Upper lobe of left lung (tissue), 6 donors: ENCODE measurements around the gene RGL1. TPM values are rescaled to one million over a fixed set of nuclear protein-coding genes. Genes with fewer than 3 reads are reported as not detected.
A peak's percentile ranks its signal among the peaks of the same experiment; 100 is the strongest.

Source experiments
- ATAC-seq, 2 donors: fragments of 200-7000 bp; cut with Tn5 transposase; one replicate each; pipeline ENCODE4 v1.9.1; 2022; ENCODE audit warnings: mild to moderate bottlenecking in 2 of 2, moderate library complexity in 2 of 2; ENCODE audit not compliant: low FRiP score in 2 of 2
- DNase-seq, 2 donors: peaks; one replicate each; pipeline ENCODE4 v3.0.0-alpha.2; 2019 to 2020
- H3K27ac ChIP-seq, 4 donors: fragments of 200-600 bp; sonication (generic); one replicate each; pipeline ENCODE4 v1.5.1; 2016 to 2019
- H3K27me3 ChIP-seq, 4 donors: fragments of 200-600 bp; sonication (generic); one replicate each; pipeline ENCODE4 v1.5.1; 2017 to 2019
- H3K36me3 ChIP-seq, 4 donors: fragments of 200-600 bp; sonication (generic); one replicate each; pipeline ENCODE4 v1.5.1; 2016 to 2019
- H3K4me1 ChIP-seq, 4 donors: fragments of 200-600 bp; sonication (generic); one replicate each; pipeline ENCODE4 v1.5.1; 2018 to 2019
- H3K4me3 ChIP-seq, 4 donors: fragments of 200-600 bp; sonication (generic); one replicate each; pipeline ENCODE4 v1.5.1; 2017 to 2019; ENCODE audit warnings: mild to moderate bottlenecking in 2 of 4, moderate library complexity in 1 of 4
- H3K9me3 ChIP-seq, 4 donors: fragments of 200-600 bp; sonication (generic); one replicate each; pipeline ENCODE4 v1.5.1; 2018 to 2019
- EP300 ChIP-seq, 4 donors: sonication (generic); formaldehyde crosslinking; IDR thresholded peaks; one replicate each; pipeline ENCODE4 v1.5.1; 2017; ENCODE audit warnings: antibody characterized with exemption in 4 of 4, control low read depth in 2 of 4
- POLR2A ChIP-seq, 4 donors: fragments of 450-650 bp; IDR thresholded peaks; one replicate each; pipeline ENCODE4 v1.5.1; 2016 to 2017; ENCODE audit warnings: antibody characterized with exemption in 4 of 4, mild to moderate bottlenecking in 2 of 4
- POLR2AphosphoS5 ChIP-seq, 2 donors: sonication (generic); formaldehyde crosslinking; IDR thresholded peaks; one replicate each; pipeline ENCODE4 v1.5.1; 2017; ENCODE audit warnings: antibody characterized with exemption in 2 of 2
- WGBS, 2 donors: methylation state at CpG; one replicate each; pipeline ENCODE4 v1.1.5; 2017 to 2018; 5-methylcytosine and 5-hydroxymethylcytosine counted together
- total RNA-seq, 6 donors: library from RNA; depleted of rRNA in 4 of 6; stranded (reverse); fragments of >200 nt in 4 of 6; gene quantifications; one replicate each; pipeline versions ENCODE4 v1.1.0 to v1.2.1, GENCODE V29; 2016 to 2021
- TF ChIP-seq, protein P1 (sequence below), 6 experiments: fragments of 450-650 bp in 4 of 6; fragments of 200-600 bp in 2 of 6; sonication (generic) in 2 of 6; IDR thresholded peaks; one replicate each; pipeline ENCODE4 v1.5.1; 2016 to 2019; ENCODE audit warnings: antibody characterized with exemption in 6 of 6
- donor health status: DM: no; HTN: no; CAD: no; lungs with moderate emphysema.
- donor health status: DM: no; HTN: yes; CAD: no; lungs with severe emphysema.

Gene RGL1
- total RNA-seq, 6 donors from 2014 or later: 24.1 to 38.9 (median 26.7) TPM

DNA sequence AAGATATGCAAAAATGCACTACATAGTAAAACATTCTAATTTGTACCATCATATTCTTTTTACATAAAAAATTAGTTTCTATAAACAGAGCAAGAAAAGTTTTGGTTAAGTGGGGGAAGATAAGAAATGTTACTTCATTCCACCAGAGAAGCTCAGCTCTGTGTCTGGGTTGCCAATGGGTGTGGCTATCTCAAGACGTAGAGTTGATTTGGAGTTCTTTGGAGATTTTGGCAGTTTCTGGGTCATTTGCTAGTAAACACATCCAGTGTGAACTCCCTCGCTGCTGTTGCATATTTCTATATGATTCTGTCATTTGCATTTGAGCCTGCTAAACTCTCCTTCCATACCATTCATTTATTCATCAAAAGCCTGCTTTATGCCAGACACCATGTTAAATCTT lies 7.2 kb downstream of the RGL1 start:
- Histone ChIP-seq H3K27ac (peak overlapping the region in 2 of 4 donors; percentile 2 to 17), H3K36me3 (no peaks in the 10 kb centered on the region), H3K9me3 (no peaks in the 10 kb centered on the region), H3K4me1 (peaks cover 50 to 75% (median 65%) of the 10 kb centered on the region in 4 donors), H3K4me3 (no peak overlapping the region), H3K27me3 (no peaks in the 10 kb centered on the region)
- 65 to 66% methylated on average over 2 of the region's 2 CpGs for WGBS, 2 donors
- ATAC-seq: peak in 1 of 2 donors; percentile 65
- TF ChIP-seq EP300 (IDR thresholded peaks at IDR 0.05) (no peak), POLR2AphosphoS5 (IDR thresholded peaks at IDR 0.05) (no peak), POLR2A (IDR thresholded peaks at IDR 0.05) (no peak)
- TF ChIP-seq, protein P1, sequence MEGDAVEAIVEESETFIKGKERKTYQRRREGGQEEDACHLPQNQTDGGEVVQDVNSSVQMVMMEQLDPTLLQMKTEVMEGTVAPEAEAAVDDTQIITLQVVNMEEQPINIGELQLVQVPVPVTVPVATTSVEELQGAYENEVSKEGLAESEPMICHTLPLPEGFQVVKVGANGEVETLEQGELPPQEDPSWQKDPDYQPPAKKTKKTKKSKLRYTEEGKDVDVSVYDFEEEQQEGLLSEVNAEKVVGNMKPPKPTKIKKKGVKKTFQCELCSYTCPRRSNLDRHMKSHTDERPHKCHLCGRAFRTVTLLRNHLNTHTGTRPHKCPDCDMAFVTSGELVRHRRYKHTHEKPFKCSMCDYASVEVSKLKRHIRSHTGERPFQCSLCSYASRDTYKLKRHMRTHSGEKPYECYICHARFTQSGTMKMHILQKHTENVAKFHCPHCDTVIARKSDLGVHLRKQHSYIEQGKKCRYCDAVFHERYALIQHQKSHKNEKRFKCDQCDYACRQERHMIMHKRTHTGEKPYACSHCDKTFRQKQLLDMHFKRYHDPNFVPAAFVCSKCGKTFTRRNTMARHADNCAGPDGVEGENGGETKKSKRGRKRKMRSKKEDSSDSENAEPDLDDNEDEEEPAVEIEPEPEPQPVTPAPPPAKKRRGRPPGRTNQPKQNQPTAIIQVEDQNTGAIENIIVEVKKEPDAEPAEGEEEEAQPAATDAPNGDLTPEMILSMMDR (IDR thresholded peaks at IDR 0.05): no peak
- DNase-seq: no peak

DNA sequence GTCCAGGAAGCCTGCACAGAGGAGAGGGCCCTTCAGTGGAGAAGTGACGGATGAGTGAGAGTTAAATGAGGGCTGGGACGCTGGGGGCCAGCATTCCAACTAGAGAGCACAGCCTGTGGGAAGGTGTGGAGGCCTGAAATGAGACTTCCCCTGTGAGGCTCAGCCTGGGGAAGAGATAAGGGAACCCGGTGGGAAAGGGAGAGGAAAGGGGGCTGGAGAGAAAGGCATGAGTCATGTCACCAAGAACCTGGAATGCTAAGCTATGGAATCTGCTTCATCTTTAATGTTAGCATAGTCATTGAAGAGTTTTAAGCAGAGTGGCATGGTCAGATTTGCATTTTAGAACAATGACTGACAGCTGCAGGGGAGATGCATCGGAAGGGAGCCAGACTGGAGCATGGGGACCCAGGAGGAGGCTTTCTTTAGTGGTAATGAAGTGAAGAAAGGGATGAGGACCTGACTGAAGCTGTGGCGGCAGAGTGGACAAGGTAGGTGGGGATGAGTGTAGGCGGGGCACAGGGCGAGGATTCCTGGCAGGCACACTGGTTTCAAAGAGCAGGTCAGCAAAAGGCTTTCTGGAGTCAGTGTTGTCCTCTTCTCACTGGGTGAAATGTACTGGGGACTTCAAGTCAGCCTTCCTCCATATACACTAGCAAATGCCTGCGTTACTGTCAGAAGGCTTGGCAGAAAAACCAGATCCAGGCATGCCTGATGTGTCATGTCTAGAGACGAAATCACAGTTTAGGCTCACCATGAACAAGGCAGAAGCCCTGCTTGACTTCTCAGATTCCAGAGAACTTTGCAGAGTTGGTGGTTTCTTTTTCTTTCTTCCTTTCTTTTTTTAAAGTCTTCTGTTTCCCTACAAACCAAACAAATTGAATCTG lies 8.0 kb downstream of the RGL1 start:
- TF ChIP-seq EP300 (IDR thresholded peaks at IDR 0.05) (no peak), POLR2AphosphoS5 (IDR thresholded peaks at IDR 0.05) (no peak), POLR2A (IDR thresholded peaks at IDR 0.05) (no peak)
- TF ChIP-seq, protein P1 (IDR thresholded peaks at IDR 0.05): no peak
- H3K27me3 ChIP-seq: no peaks in the 10 kb centered on the region
- DNase-seq (peak in 1 of 2 donors; percentile 48), ATAC-seq (peak in 1 of 2 donors; percentile 23)
- H3K36me3 ChIP-seq: no peaks in the 10 kb centered on the region
- H3K27ac ChIP-seq: peak overlapping the region in 3 of 4 donors; percentile 2 to 30 (median 17)
- no peak overlapping the region for H3K4me3 ChIP-seq
- H3K9me3 ChIP-seq: no peaks in the 10 kb centered on the region
- peaks cover 51 to 78% (median 67%) of the 10 kb centered on the region in 4 donors for H3K4me1 ChIP-seq
- 55 to 62% methylated on average over 9 of the region's 9 CpGs for WGBS, 2 donors

DNA sequence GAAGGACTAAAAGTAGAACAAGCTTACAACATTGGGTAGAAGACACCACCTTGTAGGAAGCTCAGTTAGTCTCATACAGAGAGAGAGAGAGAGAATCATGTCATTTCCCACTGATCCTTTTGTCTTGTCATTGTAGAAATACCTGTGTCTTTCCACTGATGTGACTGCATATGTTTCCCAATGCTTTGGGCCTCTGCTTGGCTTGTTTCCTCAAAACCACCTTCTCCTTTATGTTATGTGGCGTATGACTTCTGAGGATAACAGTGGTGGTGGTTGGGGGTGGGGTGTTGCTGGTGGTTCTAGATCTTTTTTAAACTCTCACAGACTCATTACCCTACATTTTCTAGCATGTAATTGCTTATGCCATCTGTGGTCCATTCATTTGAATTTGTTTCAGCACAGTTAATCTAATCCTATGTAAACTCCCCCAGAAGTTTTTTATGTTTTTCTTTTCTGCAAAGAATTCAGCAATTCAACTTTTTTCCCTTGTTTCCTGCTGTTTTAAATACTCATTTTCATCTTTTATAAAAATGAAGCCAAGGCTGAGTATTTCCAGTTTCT lies 9.3 kb downstream of the RGL1 start:
- Histone ChIP-seq H3K9me3 (no peaks in the 10 kb centered on the region), H3K4me3 (no peak overlapping the region), H3K4me1 (peaks cover 44 to 73% (median 62%) of the 10 kb centered on the region in 4 donors), H3K36me3 (no peaks in the 10 kb centered on the region), H3K27me3 (no peaks in the 10 kb centered on the region), H3K27ac (no peak overlapping the region)
- ATAC-seq (no peak), DNase-seq (no peak)
- TF ChIP-seq POLR2AphosphoS5 (IDR thresholded peaks at IDR 0.05): no peak
- WGBS, 2 donors: 79 to 86% methylated on average over 1 of the region's 1 CpG

DNA sequence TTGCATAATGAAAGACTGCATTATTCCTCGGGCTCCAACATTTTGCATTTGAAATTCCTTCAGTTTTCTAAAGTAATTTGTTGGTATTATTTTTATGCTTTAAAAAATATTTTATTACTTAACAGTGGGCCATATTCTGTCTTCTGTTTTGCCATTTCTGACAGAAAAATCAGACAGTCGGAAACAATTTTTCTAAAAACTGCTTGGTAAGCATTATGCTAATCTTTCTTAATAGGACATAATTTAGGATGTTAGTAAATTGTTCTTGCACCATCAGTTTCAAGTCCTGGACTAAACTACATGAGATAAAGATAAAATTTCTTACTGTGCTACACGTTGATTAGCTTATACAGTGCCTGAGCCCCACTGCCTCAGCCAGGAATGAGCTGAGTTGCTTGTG lies 11.2 kb downstream of the RGL1 start:
- Histone ChIP-seq H3K4me1 (peaks cover 38 to 59% (median 53%) of the 10 kb centered on the region in 4 donors), H3K4me3 (no peak overlapping the region), H3K27me3 (no peaks in the 10 kb centered on the region), H3K36me3 (no peaks in the 10 kb centered on the region), H3K27ac (peak overlapping the region in 2 of 4 donors; percentile 53 to 59), H3K9me3 (no peaks in the 10 kb centered on the region)
- WGBS, 2 donors: 77 to 88% methylated on average over 3 of the region's 3 CpGs
- ATAC-seq: no peak
- no peak for DNase-seq
- no peak for TF ChIP-seq EP300 (IDR thresholded peaks at IDR 0.05)
- no peak for TF ChIP-seq POLR2A (IDR thresholded peaks at IDR 0.05)
- no peak for TF ChIP-seq POLR2AphosphoS5 (IDR thresholded peaks at IDR 0.05)
- TF ChIP-seq, protein P1 (IDR thresholded peaks at IDR 0.05): no peak

DNA sequence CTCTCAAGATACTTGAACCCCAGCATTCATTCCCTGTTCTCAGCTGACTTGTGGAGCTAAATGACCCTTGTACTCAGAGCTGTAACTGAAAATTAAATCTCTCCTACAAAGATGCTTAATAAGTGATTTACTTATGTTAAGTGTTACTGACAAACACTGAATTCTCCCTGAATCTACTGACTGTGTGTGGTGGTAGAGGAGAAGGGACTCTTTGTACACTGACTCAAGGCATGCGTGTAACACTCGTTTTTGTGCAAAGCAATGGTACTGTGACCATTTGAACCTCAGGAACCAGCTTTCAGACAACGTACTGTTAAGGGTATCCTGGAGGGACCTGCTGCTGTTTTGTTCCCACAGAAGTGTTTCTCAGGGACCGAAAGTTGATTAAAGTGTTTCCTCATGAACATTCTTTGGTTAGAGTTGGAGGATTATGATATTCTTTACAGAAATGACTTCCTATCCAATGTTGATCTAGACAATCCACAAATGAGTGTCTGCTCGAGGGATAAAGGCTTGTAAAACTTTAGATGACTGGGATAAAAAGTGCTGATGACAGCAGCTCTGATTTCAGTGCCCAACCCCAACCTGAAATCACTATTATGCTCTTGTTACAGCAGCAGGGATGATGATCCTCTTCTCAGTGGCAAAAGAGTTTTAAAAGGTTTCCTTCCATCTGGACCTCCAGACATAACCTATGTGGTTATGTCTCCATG lies 12.8 kb downstream of the RGL1 start:
- 41 to 47% methylated on average over 5 of the region's 5 CpGs for WGBS, 2 donors
- ATAC-seq (no peak), DNase-seq (no peak)
- H3K27ac ChIP-seq: peak overlapping the region; percentile 10 to 59 (median 50)
- no peaks in the 10 kb centered on the region for H3K36me3 ChIP-seq
- H3K27me3 ChIP-seq: no peaks in the 10 kb centered on the region
- H3K4me1 ChIP-seq: peaks cover 31 to 50% (median 41%) of the 10 kb centered on the region in 4 donors
- no peak overlapping the region for H3K4me3 ChIP-seq
- TF ChIP-seq EP300 (IDR thresholded peaks at IDR 0.05) (no peak), POLR2A (IDR thresholded peaks at IDR 0.05) (no peak)
- TF ChIP-seq, protein P1 (IDR thresholded peaks at IDR 0.05): no peak
- H3K9me3 ChIP-seq: no peaks in the 10 kb centered on the region
